GM18508 (cell line): ENCODE measurements around the gene TMEM236.
"Not testable (repeated sequence)": the region's sequence is repeated elsewhere in the genome, so short reads cannot be mapped to it uniquely, and the experiment has no call there.

Experiments
- ATAC-seq: cut with Tn5 transposase; IDR thresholded peaks from one replicate; pipeline ENCODE4 v1.9.1; 2021; ENCODE audit warnings: moderate number of reproducible peaks; ENCODE audit not compliant: insufficient read depth, unreplicated experiment

TMEM236 gene

GRCh38 chr10:17751781-17752445, at the start of gene TMEM236:
Gene TMEM236, plus strand, starts transcription at chr10:17752201. Its CDS starts 95 bp downstream, at chr10:17752296.
- ATAC-seq = no peak

GRCh38 chr10:17703706-17704105, 48.3 kb upstream of the TMEM236 start:
- no peak for ATAC-seq

- ATAC-seq = no peak
These were observed 43.2 kb upstream of the TMEM236 start for GRCh38 chr10:17708821-17709220.

- no peak for ATAC-seq
These were observed 42.5 kb upstream of the TMEM236 start for GRCh38 chr10:17709492-17709891.

- no peak for ATAC-seq
These were observed 41.8 kb upstream of the TMEM236 start for GRCh38 chr10:17710181-17710580.

- ATAC-seq = no peak
These were observed 39.9 kb upstream of the TMEM236 start for GRCh38 chr10:17712053-17712452.

- no peak for ATAC-seq
These were observed 39.1 kb upstream of the TMEM236 start for GRCh38 chr10:17712717-17713471.

GRCh38 chr10:17713758-17714157, 38.2 kb upstream of the TMEM236 start:
- ATAC-seq = no peak

GRCh38 chr10:17716161-17716560, 35.8 kb upstream of the TMEM236 start:
- ATAC-seq = no peak

- ATAC-seq = not testable (repeated sequence)
These were observed 29.5 kb upstream of the TMEM236 start for GRCh38 chr10:17722317-17723014.

GRCh38 chr10:17725703-17726102, 26.3 kb upstream of the TMEM236 start:
- no peak for ATAC-seq

- no peak for ATAC-seq
These were observed 22.4 kb upstream of the TMEM236 start for GRCh38 chr10:17729630-17730029.

GRCh38 chr10:17730667-17731066, 21.3 kb upstream of the TMEM236 start:
- ATAC-seq = no peak

GRCh38 chr10:17731331-17732020, 20.5 kb upstream of the TMEM236 start:
- no peak for ATAC-seq

- ATAC-seq = no peak
These were observed 18.4 kb upstream of the TMEM236 start for GRCh38 chr10:17733620-17734019.

GRCh38 chr10:17734432-17735080, 17.4 kb upstream of the TMEM236 start:
- ATAC-seq = no peak

GRCh38 chr10:17735166-17735941, 16.6 kb upstream of the TMEM236 start:
- no peak for ATAC-seq

- no peak for ATAC-seq
These were observed 15.8 kb upstream of the TMEM236 start for GRCh38 chr10:17736223-17736622.
